Endothelial cell of hepatic sinusoid (primary cell): ENCODE data around the gene ELOF1.

ENCODE experiments used
- in situ Hi-C: cut with HindIII; loops from 2 replicates; pipeline ENCODE4 v1.10.0; 2017; ENCODE audit warnings: low sequenced_read_pairs

Gene ELOF1

DNA sequence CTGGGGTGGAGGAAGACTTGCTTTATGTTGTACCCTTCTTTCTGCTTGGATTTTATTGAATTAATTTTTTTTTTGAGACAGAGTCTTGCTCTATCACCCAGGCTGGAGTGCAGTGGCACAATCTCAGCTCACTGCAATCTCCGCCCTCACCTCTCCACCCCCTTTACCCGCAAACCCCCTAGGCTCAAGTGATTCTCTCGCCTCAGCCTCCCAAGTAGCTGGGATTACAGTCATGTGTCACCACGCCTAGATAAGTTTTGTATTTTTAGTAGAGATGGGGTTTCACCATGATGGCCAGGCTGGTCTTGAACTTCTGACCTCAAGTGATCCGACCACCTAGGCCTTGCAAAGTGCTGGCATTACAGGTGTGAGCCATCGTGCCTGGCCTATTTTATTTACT is 14.3 kb upstream of the ELOF1 start:
- in situ Hi-C loops: loop anchor here (25.0 kb wide), 1 partner anchor 261 kb away; no protein-coding TSS in a partner anchor

DNA sequence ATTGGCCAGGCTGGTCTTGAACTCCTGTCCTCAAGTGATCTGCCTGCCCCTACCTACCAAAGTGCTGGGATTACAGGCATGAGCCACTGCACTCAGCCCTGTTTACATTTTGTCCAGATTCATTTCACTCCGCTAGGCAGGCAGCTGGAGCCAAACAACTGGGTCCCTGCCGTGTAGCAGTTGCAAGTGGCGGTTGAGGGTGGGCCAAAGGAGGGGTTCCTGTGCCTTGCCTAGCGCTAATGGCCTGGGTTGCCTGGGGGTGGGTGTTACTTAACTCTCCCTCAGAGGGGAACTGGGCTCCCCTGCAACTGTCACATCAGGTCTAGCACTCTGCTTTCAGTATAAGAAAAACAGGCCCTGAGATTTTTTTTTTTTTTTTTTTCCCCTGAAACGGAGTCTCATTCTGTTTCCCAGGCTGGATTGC is 11.0 kb upstream of the ELOF1 start:
- in situ Hi-C loops: loop anchor here (25.0 kb wide), 1 partner anchor 258 kb away; no protein-coding TSS in a partner anchor

DNA sequence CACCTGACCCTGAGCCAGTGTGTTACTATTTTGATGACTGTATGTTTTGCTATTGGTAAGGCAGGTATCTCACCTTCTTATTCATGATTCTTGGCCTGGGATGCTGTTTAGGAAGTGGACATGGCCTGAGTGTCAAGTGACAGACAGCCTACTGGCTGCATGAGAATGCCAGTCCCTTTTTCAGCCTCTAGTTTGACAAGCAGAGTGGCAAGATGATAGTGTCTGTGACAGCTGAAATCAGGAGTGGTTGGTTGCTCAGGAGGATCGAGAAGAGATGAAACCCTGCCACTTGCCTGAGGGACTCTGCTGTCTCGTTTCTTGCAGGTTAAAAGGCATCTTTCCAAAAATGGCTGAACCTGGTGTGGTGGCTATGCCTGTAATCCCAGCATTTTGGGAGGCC is 7.1 kb upstream of the ELOF1 start:
- in situ Hi-C loops: loop anchor here (25.0 kb wide), 1 partner anchor 254 kb away; no protein-coding TSS in a partner anchor

DNA sequence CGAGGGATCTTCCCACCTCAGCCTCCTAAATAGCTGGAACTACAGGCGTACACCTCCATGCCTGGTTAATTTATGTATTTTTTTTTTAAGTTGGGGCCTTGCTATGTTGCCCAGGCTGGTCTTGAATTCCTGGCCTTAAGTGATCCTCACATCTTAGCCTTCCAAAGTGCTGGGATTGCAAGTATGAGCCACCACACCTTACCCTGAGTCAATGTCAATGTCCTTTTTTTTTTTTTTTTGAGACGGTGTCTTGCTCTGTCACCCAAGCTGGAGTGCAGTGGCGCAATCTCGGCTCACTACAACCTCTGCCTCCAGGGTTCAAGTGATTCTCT is 6.6 kb upstream of the ELOF1 start:
- in situ Hi-C loops: loop anchor here (25.0 kb wide), 1 partner anchor 253 kb away; no protein-coding TSS in a partner anchor

DNA sequence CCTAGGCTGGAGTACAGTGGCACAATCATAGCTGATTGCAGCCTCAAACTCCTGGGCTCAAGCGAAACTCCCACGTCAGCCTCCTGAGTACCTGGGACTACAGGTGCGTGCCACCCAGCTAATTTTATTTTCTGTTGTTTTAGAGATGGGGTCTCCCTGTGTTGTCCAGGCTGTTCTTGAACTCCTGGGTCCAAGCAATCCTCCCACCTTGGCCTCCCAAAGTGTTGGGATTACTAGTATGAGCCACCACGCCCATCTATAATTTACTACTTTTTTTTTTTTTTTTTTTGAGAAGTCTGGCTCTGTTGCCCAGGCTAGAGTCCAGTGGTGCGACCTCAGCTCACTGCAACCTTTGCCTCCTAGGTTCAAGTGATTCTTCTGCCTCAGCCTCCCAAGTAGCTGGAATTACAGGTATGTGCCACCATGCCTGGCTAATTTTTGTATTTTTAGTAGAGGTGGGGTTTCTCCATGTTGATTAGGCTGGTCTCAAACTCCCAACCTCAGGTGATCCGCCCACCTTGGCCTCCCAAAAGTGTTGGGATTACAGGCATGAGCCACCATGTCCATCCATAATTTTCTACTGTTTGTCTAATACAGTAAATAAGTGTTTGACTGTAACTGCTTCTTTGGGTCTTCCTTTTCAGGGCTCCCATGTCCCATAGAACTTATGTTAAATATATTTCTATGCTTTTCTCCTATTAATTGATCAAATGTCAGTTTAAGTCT is 5.2 kb upstream of the ELOF1 start:
- in situ Hi-C loops: loop anchor here (25.0 kb wide), 1 partner anchor 252 kb away; no protein-coding TSS in a partner anchor

DNA sequence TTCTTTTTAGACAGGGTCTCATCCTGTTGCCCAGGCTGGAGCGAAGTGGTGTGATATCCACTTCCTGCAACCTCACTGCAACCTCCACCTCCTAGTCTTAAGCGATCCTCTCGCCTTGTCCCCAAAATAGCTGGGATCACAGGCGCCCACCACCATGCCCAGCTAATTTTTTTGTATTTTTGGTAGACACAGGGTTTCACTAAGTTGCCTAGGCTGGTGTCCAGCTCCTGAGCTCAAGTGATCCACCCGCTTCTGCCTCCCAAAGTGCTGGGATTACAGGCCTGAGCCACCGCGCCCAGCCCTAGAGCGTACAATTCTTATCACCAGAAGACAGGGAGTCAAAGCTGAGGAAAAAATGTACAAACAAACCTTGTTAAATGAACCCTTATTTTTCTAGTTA is 4.5 kb upstream of the ELOF1 start:
- in situ Hi-C loops: loop anchor here (25.0 kb wide), 1 partner anchor 251 kb away; no protein-coding TSS in a partner anchor

DNA sequence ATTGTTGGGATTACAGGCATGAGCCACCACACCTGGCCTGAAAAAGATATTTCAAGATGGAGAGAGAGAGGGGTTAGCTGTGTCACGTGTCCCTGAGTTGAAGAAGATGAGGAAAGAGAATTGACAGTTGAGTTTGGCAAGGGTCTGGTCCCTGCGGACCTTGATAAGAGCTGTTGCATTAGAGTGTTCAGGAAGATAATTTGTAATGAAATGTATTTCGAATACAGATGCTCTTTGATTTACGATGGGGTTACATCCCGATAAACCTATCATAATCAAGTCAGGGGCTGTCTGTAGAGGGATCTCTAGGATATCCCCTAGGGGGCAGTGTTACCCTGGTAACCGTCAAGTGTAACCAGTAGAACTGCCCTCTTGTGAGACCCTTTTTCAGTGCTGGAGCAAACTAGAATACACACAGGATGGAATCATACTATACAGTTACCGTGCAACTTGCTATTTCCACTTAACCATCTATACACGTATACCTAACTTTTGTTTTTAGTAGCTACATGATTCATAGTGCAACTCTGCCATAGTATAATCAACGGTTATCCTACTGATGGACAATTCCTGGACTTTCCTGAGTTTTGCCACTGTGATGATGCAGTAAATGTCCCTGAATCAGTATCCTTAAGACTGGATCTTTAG is 1.5 kb upstream of the ELOF1 start:
- in situ Hi-C loops: loop anchor here (25.0 kb wide), 1 partner anchor 248 kb away; no protein-coding TSS in a partner anchor

DNA sequence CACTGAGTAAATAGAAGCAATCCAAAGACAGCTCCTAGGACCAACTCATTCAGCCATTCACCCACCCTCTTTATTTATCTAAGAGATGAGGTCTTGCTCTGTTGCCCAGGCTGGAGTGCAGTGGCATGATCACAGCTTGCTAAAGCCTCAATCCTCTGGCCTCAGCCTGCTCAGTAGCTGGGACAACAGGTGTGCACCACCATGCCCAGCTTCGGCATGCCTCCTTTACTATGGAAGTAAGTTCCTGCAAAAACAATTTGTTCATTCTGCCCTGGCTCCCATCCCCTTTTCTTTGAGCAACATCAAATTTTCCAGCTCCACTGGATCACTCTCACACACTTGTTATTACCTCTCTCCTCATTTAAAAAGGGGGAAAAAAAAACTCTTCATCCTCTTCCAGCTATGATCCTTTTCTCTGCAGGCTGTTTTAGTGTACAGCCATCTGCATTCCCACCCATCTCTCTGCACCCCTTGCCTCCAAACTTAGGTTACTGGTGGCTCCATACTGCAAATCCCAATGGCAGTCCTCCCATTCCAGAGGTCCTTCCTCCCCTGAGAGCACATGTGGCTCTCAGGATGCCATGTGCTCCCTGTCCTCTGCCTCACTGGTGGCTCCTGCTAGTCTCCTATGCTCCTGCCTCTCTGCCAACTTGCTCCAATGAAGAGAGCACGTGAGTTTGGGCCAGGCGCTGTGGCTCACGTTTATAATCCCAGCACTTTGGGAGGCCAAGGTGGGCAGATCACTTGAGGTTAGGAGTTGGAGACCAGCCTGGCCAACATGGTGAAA is 2.2 kb downstream of the ELOF1 start:
- in situ Hi-C loops: loop anchor here (5.0 to 25.0 kb wide), 2 partner anchors 35 to 245 kb away; no protein-coding TSS in a partner anchor

DNA sequence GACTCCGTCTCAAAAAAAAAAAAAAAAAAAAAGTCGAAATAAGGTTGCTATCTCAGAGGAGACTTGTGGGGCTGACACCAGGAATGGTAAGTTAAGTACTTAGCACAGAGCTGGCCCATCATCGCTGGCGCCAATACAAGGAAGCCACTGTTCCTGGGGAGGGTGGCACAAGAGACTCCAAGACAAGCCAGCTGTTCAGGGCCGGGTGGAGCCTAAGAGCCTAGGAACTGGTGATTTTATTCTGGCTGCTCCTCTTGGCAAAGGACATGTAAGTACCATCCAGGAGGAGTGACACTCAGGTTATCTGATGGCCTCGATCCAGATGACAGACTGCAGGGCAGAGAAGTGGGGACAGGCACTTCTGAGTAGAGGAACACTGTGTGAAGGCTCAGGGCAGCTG is 3.8 kb downstream of the ELOF1 start:
- in situ Hi-C loops: loop anchor here (5.0 to 25.0 kb wide), 2 partner anchors 37 to 243 kb away; no protein-coding TSS in a partner anchor

DNA sequence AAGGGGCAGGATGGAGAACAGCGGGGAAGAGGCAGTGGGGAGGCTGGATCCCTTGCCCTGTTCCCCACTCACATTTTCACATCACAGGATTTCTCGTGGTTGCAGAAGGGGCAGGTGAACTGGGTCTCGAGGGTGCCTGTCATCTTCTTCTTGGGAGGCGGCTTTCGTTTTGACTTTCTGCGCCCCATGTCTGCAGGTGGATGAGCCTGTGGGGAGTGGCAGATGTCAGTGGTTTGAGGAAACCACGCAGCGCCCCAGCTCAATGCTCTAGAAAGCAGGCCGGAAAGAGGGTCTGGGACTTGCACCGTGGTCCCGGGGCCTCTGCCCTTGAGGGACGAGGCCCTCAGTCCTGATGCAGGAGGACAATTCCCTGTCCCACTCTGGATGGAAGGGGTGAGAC is 4.9 kb downstream of the ELOF1 start:
- in situ Hi-C loops: loop anchor here (25.0 kb wide), 1 partner anchor 242 kb away; no protein-coding TSS in a partner anchor

DNA sequence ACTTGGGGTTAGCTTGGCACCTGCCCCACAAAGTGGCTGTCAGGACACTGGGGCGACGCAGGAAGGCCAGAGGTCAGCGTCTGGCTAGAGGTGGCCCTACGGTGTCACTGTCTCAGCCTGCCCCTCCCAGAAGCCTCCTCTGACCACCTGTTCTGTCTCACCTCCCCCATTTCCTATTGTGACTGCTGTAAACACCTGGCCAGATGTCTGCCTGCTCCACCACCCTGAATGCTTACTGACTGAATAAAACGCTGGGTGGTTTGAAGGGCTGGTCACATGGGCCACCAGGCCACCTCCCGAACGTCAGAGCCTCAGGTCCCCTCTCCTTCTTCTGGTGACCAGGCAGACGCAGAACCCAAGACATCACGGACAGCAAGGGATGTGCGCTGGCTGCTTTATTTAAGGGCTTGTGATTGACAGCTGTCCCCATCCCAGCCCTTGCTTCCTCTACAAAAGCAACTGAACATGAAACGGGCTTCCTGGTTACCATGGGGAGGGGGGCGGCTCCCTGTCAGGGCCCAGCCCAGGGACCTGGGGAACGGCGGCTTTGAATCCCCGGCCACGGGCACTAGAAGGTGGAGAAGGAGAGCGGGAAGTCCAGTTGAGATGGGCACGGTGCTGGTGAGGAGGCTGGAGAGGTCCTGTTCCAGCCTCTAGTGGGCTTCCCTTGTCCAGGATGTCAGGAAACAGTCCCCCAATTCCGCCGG is 6.2 kb downstream of the ELOF1 start:
- in situ Hi-C loops: loop anchor here (25.0 kb wide), 1 partner anchor 241 kb away; no protein-coding TSS in a partner anchor

DNA sequence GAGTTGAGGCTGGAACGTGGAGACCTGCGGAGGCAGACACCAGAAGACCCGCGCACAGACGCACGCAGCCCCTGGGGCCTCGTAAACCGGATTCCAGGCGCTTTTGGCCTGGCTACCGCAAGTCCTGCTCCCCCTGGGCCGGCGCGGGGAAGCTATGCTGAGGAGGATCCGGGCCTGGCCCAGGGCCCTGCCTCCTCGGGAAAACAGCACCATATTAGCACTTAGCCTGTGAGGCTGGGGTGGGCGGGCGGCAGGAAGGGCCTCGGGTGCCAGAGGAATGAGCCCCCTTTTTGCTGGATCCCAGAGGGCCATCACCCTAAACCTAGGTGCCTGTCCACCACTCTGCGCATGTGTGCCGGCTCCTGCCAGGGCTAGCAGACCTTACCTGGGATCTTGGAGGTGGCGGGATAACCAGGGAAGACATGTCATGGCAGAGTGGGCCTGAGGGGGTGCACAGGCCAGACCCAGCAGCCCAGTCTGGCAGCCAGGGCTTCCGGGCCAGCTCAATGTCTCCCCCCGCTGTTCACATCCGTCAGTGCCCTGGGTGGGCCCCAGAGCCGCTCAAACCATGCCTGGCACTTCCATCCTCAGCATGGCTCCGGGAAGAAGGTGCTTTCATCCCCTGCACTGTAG is 7.3 kb downstream of the ELOF1 start:
- in situ Hi-C loops: loop anchor here (25.0 kb wide), 1 partner anchor 239 kb away; no protein-coding TSS in a partner anchor

DNA sequence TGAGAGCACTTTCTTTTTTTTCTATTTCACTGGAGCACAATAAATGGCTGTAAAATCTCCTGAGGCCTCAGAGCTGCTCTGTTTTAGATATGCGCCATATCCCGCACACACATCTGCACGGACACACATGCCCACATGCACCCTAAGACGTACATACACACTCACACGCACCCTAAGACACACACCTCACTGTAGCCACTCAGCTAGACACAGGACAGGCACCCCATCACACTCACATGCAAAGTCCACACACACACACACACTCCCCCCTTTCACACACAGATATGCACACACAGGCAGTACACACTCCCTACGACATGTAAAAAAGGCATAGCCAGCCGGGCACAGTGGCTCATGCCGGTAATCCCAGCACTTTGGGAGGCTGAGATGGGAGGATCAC is 8.8 kb downstream of the ELOF1 start:
- in situ Hi-C loops: loop anchor here (25.0 kb wide), 1 partner anchor 238 kb away; no protein-coding TSS in a partner anchor

DNA sequence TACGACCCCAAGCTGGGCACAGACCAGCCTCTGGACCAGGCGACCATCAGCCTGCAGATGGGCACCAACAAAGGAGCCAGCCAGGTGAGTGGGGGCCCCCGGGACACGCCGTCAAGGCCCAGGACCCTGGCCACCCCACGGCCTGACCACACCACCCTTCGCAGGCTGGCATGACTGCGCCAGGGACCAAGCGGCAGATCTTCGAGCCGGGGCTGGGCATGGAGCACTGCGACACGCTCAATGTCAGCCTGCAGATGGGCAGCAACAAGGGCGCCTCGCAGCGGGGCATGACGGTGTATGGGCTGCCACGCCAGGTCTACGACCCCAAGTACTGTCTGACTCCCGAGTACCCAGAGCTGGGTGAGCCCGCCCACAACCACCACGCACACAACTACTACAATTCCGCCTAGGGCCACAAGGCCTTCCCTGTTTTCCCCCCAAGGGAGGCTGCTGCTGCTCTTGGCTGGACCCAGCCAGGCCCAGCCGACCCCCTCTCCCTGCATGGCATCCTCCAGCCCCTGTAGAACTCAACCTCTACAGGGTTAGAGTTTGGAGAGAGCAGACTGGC is 9.6 kb downstream of the ELOF1 start:
- in situ Hi-C loops: no loop called here

DNA sequence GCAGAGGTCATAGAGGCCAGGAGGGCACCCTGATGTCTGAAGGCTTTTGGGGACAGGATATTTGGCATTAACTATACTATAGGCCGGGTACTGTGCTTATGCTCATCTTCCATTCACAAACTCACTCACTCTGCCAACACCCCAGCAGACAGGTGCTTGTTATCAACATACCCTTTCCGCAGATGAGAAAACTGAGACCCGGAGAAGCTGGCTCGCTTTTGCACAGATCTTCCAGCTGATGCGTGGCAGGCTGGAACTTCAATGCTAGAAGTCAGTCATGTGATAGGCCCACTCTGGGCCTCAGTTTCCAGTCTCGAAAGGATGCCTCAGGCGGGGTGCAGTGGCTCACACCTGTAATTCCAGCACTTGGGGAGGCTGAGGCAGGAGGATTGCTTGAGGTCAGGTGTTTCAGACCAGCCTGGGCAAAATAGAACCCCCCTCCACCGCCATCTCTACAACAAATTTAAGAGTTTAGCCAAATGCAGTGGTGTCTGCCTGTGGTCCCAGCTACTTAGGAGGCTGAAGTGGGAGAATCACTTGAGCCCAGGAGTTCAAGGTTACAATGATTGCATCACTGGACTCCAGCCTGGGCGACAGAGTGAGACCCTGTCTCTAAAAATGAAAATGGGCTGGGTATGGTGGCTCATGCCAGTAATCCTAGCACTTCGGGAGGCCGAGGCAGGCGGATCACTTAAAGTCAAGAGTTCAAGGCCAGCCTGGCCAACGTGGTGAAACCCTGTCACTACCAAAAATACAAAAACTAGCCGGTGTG is 10.9 kb downstream of the ELOF1 start:
- in situ Hi-C loops: no loop called here

DNA sequence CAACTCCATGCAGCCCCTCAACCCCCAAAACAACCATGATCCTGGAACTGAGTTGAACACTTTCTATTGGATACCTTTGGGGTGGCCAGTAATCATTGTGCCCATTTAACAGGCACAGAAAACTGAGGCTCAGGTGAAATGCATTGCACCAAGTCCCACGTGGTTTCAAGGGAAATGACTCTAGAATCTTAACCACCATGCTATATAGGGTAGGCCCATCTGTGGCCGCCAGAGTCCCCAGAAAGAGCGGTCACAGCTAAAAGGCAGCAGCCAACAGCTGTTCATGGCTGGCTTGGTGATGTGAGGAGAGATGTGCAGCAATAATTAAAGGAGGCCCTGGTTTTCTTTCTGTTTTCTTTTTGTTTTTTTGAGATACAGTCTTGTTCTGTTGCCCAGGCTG is 17.8 kb downstream of the ELOF1 start:
- in situ Hi-C loops: no loop called here

DNA sequence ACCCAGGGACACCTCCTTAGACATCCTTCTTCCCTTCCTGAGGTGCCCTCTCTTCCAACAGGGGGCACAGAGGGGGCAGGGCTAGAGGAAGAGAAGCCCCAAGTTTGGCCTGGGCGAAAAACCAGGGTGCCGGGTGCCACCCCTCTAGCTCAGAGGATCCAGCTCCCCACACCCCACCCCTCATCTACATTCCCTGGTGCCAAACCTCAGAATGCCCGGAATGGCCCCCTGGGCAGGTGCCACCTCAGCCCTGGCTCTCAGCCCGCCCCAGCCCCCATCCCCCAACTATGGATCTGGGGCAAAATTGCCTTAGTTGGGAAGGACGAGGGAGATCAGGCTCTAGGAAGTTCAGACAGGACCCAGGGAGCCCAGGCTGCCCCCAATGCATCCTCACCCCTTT is 18.4 kb downstream of the ELOF1 start:
- in situ Hi-C loops: no loop called here

DNA sequence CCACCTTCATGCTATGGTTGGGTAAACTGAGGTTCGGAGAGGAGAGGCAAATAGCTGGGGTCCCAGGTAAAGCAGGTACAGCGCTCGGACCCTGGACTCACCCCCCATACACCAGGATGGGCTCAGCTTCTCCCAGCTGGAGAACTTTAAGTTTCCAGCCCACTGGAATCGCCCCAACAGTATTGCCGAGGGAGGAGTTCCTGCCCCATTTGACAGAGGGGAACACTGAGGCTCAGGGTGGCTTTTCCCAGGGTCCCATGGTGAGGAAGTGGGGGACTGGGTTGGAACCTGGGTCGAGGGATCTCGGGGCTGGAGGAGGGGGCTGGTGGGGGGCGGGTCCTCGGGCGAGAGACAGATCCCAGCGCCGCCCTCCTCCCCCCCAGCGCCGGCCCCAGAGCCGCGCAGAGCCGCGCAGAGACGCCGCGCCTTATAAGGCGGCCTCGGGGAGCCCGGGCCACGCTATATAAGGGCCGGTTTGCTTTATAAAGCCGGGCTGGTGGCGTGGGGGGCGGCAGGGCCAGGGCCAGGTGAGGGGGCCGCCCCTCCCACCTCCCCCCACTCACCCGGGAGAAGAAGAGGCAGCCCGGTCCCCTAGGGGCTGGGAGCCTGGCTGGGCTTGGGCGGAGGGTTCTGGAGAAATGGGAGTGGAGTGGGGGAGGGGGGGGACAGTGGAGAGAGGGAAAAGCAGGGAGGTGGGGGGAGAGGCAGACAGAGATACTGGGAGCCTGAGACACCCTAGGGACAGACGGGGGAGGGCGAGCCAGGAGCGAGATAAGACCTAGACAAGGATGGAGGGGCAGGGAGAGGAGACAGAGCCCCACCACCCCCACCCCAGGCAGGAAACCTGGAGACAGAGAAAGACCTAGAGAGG is 19.3 kb downstream of the ELOF1 start:
- in situ Hi-C loops: loop anchor here (5.0 kb wide), 1 partner anchor 43 kb away; no protein-coding TSS in a partner anchor
